Keratinocyte (primary cell): ENCODE measurements around the gene PSMB5.

ENCODE experiments used
- EZH2 ChIP-seq: IDR thresholded peaks from one replicate; pipeline ENCODE4 v1.6.1; 2012; ENCODE audit warnings: inconsistent platforms, mild to moderate bottlenecking, low read length, moderate library complexity
- TF ChIP-seq, protein P1 (sequence below), 3 experiments: IDR thresholded peaks in 1 of 3; conservative IDR thresholded peaks in 1 of 3; optimal IDR thresholded peaks in 1 of 3; 2 replicates in 2 of 3; 3 replicates in 1 of 3; pipeline versions ENCODE3 to v1.5.1; 2011; ENCODE audit warnings: low read length in 3 of 3, mild to moderate bottlenecking in 3 of 3, moderate library complexity in 2 of 3, control low read depth in 1 of 3, inconsistent platforms in 1 of 3; ENCODE audit not compliant: insufficient read depth in 2 of 3; ENCODE audit errors: extremely low read depth in 1 of 3

DNA sequence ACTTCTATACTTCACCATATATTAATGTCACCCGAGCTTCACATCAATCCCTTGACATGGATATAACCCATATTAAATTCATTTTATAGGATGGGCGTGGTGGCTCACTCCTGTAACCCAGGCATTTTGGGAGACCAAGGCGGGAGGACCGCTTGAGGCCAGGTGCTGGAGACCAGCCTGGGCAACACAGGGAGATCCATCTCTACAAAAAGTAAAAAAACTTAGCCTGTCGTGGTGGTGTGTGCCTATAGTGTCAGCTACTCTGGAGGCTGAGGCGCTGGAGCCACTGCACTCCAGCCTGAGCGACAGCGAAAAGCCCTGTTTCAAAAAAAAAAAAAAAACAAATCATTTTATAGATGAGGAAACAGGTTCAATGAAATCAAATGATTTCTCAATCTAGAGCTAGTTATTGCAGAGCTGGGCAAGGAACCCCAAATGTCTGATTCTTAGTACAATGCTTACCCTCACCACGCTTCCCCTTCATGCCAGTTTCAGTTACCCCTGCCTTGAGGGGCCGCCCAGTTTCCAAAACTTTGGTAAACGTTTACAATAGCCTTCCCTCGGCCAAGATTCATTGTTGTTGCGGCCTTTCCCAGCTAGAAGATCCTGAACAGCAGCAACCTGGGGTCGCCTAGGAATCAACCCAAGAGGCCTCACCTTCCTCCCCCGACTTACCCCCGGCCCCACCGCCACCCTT lies 751 bp downstream of the PSMB5 start:
- TF ChIP-seq, protein P1, sequence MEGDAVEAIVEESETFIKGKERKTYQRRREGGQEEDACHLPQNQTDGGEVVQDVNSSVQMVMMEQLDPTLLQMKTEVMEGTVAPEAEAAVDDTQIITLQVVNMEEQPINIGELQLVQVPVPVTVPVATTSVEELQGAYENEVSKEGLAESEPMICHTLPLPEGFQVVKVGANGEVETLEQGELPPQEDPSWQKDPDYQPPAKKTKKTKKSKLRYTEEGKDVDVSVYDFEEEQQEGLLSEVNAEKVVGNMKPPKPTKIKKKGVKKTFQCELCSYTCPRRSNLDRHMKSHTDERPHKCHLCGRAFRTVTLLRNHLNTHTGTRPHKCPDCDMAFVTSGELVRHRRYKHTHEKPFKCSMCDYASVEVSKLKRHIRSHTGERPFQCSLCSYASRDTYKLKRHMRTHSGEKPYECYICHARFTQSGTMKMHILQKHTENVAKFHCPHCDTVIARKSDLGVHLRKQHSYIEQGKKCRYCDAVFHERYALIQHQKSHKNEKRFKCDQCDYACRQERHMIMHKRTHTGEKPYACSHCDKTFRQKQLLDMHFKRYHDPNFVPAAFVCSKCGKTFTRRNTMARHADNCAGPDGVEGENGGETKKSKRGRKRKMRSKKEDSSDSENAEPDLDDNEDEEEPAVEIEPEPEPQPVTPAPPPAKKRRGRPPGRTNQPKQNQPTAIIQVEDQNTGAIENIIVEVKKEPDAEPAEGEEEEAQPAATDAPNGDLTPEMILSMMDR (optimal IDR thresholded peaks at IDR 0.05 in 1 of 3, IDR thresholded peaks at IDR 0.05 in 1 of 3, conservative IDR thresholded peaks at IDR 0.05 in 1 of 3; ENCODE audit: extremely low read depth in 1 of 3, insufficient read depth in 2 of 3, low read length in 3 of 3), result no peak
- TF ChIP-seq EZH2, result no peak
